A549 treated with CORT108297 at 1 μM for 4 hours (cell line): ENCODE results near the gene MTFR2. TPM values are rescaled to one million over a fixed set of nuclear protein-coding genes. Genes with fewer than 3 reads are reported as not detected.

Source experiments
- total RNA-seq: library from RNA; stranded (reverse); fragments of 200-300 nt; extraction: Qiagen RNA extraction; gene quantifications from 5 replicates; pipeline ENCODE4 v1.2.3, GENCODE V29; 2022

The MTFR2 gene
- total RNA-seq: 11.2 to 13.3 TPM (median 12.2 TPM) in 5 replicates

GRCh38 chr6:136249811-136250685, at the start of gene MTFR2:
MTFR2 (minus strand) TSS chr6:136250311; CDS start chr6:136249099, 1,212 bp downstream.

GRCh38 chr6:136289579-136290409, 39.7 kb upstream of the MTFR2 start, which contains the start of gene BCLAF1:
BCLAF1 (minus strand) TSS chr6:136289846; CDS start chr6:136279866, 9,980 bp downstream.

Other genes with a start within 250 kb of the MTFR2 start
- 49.9 to 92.4 TPM (median 67.3 TPM) in 5 replicates for gene BCLAF1, start 39.5 kb upstream of the MTFR2 start, total RNA-seq